GM12878 (cell line): Measurements from ENCODE around the gene CCT6A. TPM values are rescaled to one million over a fixed set of nuclear protein-coding genes. Genes with fewer than 3 reads are reported as not detected.
"Not testable (repeated sequence)": the region's sequence is repeated elsewhere in the genome, so short reads cannot be mapped to it uniquely, and the experiment has no call there.

Experiments used
- ATAC-seq: fragments of 200-7000 bp; cut with Tn5 transposase; 3 replicates; pipeline ENCODE4 v1.9.1; 2020; ENCODE audit warnings: mild to moderate bottlenecking, moderate library complexity
- BruUV-seq: library from RNA; stranded (reverse); fragments of 400-500 nt; replicated peaks from 2 replicates; lab custom pipeline; 2021; lab: Mats Ljungman, UMichigan
- CTCF ChIA-PET: fragments of 300-600 bp; sonication (Branson Sonifier 250); formaldehyde crosslinking; extraction: SDS; loops from one replicate; lab custom pipeline; 2021; ENCODE audit warnings: inconsistent platforms; lab: Yijun Ruan, JAX
- POLR2A ChIA-PET: fragments of 350-600 bp; formaldehyde crosslinking; extraction: SDS; loops from one replicate; lab custom pipeline; 2021; ENCODE audit warnings: inconsistent platforms; lab: Charles Lee
- RAD21 ChIA-PET: fragments of 300-600 bp; sonication (Branson Sonifier 250); formaldehyde crosslinking; loops from one replicate; lab custom pipeline; 2023; ENCODE audit warnings: antibody characterized with exemption; ENCODE audit not compliant: unreplicated experiment; lab: Charles Lee
- SMC1A ChIA-PET: fragments of 300-600 bp; sonication (Branson Sonifier 250); formaldehyde crosslinking; loops from one replicate; lab custom pipeline; 2023; ENCODE audit not compliant: unreplicated experiment, uncharacterized antibody; lab: Charles Lee
- DNase-seq: peaks from one replicate; pipeline ENCODE4 v3.0.0-alpha.2; 2011; ENCODE audit warnings: low read depth, low spot score
- FAIRE-seq: peaks from 3 replicates; lab custom pipeline; 2011; peaks lifted over from hg19 to GRCh38; lab: Jason Lieb, UNC
- H2AFZ ChIP-seq: 2 replicates; pipeline ENCODE4 v1.6.0; 2011; ENCODE audit warnings: low read depth, low read length, control low read depth; ENCODE audit not compliant: control insufficient read depth
- H3K27ac ChIP-seq: 2 replicates; pipeline ENCODE4 v1.5.1; 2011; ENCODE audit warnings: control low read depth; ENCODE audit not compliant: control insufficient read depth, insufficient read depth
- H3K27me3 ChIP-seq, 2 experiments: replicated peaks in 1 of 2; 2 replicates each; pipeline versions ENCODE4 v1.6.0 to v1.6.1; 2011; ENCODE audit warnings: low read length in 1 of 2; ENCODE audit not compliant: control insufficient read depth in 2 of 2, insufficient read depth in 2 of 2
- H3K36me3 ChIP-seq, 2 experiments: 2 replicates each; pipeline ENCODE4 v1.5.1; 2011; ENCODE audit warnings: low read length in 1 of 2; ENCODE audit not compliant: control insufficient read depth in 2 of 2, insufficient read depth in 2 of 2
- H3K4me1 ChIP-seq: 2 replicates; pipeline ENCODE4 v1.6.1; 2011; ENCODE audit warnings: mild to moderate bottlenecking, low read length, moderate library complexity, mixed read lengths; ENCODE audit not compliant: control insufficient read depth, insufficient read depth
- H3K4me2 ChIP-seq: 2 replicates; pipeline ENCODE4 v1.6.0; 2011; ENCODE audit warnings: control low read depth; ENCODE audit not compliant: control insufficient read depth, insufficient read depth
- H3K4me3 ChIP-seq: fragments of 200-600 bp; sonication (generic); 2 replicates; pipeline ENCODE4 v1.5.1; 2016
- H3K79me2 ChIP-seq: 2 replicates; pipeline ENCODE4 v1.6.0; 2011; ENCODE audit warnings: low read length; ENCODE audit not compliant: control insufficient read depth, insufficient read depth
- H3K9ac ChIP-seq: 2 replicates; pipeline ENCODE4 v1.8.0; 2011; ENCODE audit warnings: low read length, control low read depth, mixed read lengths; ENCODE audit not compliant: control insufficient read depth, insufficient read depth
- H3K9me3 ChIP-seq: replicated peaks from 3 replicates; pipeline ENCODE4 v1.5.1; 2011; ENCODE audit warnings: mild to moderate bottlenecking, low read length; ENCODE audit not compliant: control insufficient read depth, insufficient read depth
- H4K20me1 ChIP-seq: 2 replicates; pipeline ENCODE4 v1.6.0; 2011; ENCODE audit not compliant: control insufficient read depth, insufficient read depth
- CBX5 ChIP-seq: sonication (generic); IDR thresholded peaks from 2 replicates; pipeline ENCODE4 v1.6.1; 2016; ENCODE audit warnings: low read depth, moderate library complexity, mild to moderate bottlenecking, inconsistent platforms
- CEBPB ChIP-seq, 2 experiments: fragments of 150-350 bp in 1 of 2; IDR thresholded peaks; 2 replicates each; pipeline ENCODE4 v1.6.1; 2012 to 2014; ENCODE audit warnings: low read depth in 2 of 2, low read length in 2 of 2, borderline replicate concordance in 1 of 2, inconsistent platforms in 1 of 2
- EED ChIP-seq: sonication (generic); IDR thresholded peaks from 2 replicates; pipeline ENCODE4 v1.6.1; 2016; ENCODE audit warnings: antibody characterized with exemption, low read depth
- IKZF1 ChIP-seq: fragments of 450-650 bp; conservative IDR thresholded peaks from 2 replicates; pipeline ENCODE4 v1.6.1; 2017; ENCODE audit warnings: antibody characterized with exemption, mild to moderate bottlenecking
- KLF5 ChIP-seq: fragments of 450-650 bp; IDR thresholded peaks from 2 replicates; pipeline ENCODE4 v1.6.1; 2014; ENCODE audit warnings: mild to moderate bottlenecking; ENCODE audit not compliant: partially characterized antibody
- LARP7 ChIP-seq: fragments of 450-650 bp; IDR thresholded peaks from 2 replicates; pipeline ENCODE4 v1.6.1; 2017; ENCODE audit warnings: mild to moderate bottlenecking
- POLR2A ChIP-seq: IDR thresholded peaks from 2 replicates; pipeline ENCODE4 v1.6.1; 2011; ENCODE audit warnings: low read depth, mild to moderate bottlenecking, low read length
- POLR2AphosphoS5 ChIP-seq: IDR thresholded peaks from 2 replicates; pipeline ENCODE4 v1.6.1; 2011; ENCODE audit warnings: mild to moderate bottlenecking, low read length, inconsistent platforms
- RELB ChIP-seq: fragments of 450-650 bp; IDR thresholded peaks from 2 replicates; pipeline ENCODE4 v1.6.1; 2017; ENCODE audit warnings: low read depth, mild to moderate bottlenecking, moderate library complexity
- RUNX3 ChIP-seq: IDR thresholded peaks from 2 replicates; pipeline ENCODE4 v1.6.1; 2012; ENCODE audit warnings: low read length, inconsistent platforms
- YY1 ChIP-seq: IDR thresholded peaks from 2 replicates; pipeline ENCODE4 v1.6.1; 2011; ENCODE audit warnings: low read depth, mild to moderate bottlenecking, low read length
- WGBS: methylation state at CpG from one replicate; pipeline ENCODE4 v1.1.6; 2016; ENCODE audit warnings: low lambda C conversion rate; ENCODE audit not compliant: insufficient replicate concordance, insufficient coverage; ENCODE audit errors: missing lambda C conversion rate; 5-methylcytosine and 5-hydroxymethylcytosine counted together
- in situ Hi-C: fragments of 300-500 bp; cut with MboI; formaldehyde crosslinking; loops from 9 replicates; pipeline ENCODE4 v1.14.3; 2018; ENCODE audit warnings: mixed read lengths
- intact Hi-C: fragments of 100-400 bp; cut with micrococcal nuclease; formaldehyde crosslinking; loops from one replicate; pipeline ENCODE4 v1.14.2; 2022; ENCODE audit not compliant: unreplicated experiment
- polyA plus RNA-seq, 11 experiments: library from polyadenylated mRNA; depleted of rRNA in 4 of 11; unstranded in 6 of 11; stranded (reverse) in 5 of 11; fragments of >200 nt; fragmentation: Nextera tagmentation in 4 of 11; fragmentation: Illumina TruSeq in 1 of 11; extraction: Ambion mirVana in 4 of 11; extraction: Trizol in 1 of 11; gene quantifications; 1 replicate in 1 of 11; 2 replicates in 10 of 11; pipeline versions ENCODE4 v1.2.1 to v1.2.3, GENCODE V29; 2011 to 2016; ENCODE audit warnings: inconsistent platforms in 2 of 11, missing spikeins in 2 of 11, low read depth in 1 of 11
- total RNA-seq, 4 experiments: library from RNA; depleted of rRNA in 3 of 4; stranded (reverse); fragments of >200 nt in 3 of 4; fragmentation: Illumina TruSeq in 1 of 4; extraction: Trizol in 1 of 4; gene quantifications; 2 replicates each; pipeline versions ENCODE4 v1.2.1 to v1.2.3, GENCODE V29; 2013 to 2021

CCT6A gene
- total and polyA plus RNA-seq, 10 of the 15 experiments (the other 5 are each of a cell fraction or from before 2014, with no cell fraction given): 191 to 480 (median 296) TPM

GRCh38 chr7:56032578-56032977, 19.0 kb upstream of the CCT6A start:
- ChIA-PET POLR2A (interaction anchor here (0.6 kb wide), 1 partner anchor 32 kb away, joined by 3 read pairs; no protein-coding TSS in a partner anchor), SMC1A (interaction anchor here (1.0 kb wide), 1 partner anchor 23 kb away, joined by 3 read pairs; no protein-coding TSS in a partner anchor)
- H3K36me3 ChIP-seq, H3K27me3 ChIP-seq, H2AFZ ChIP-seq, H3K27ac ChIP-seq, CTCF ChIA-PET, DNase-seq, RAD21 ChIA-PET, H3K4me1 ChIP-seq, H3K79me2 ChIP-seq, ATAC-seq, in situ Hi-C loops, FAIRE-seq, BruUV-seq, H3K9me3 ChIP-seq, H4K20me1 ChIP-seq, H3K4me3 ChIP-seq, H3K9ac ChIP-seq: not testable (repeated sequence)
- intact Hi-C loops: loop anchor here (2.0 kb wide), 1 partner anchor 32 kb away; the partner anchor contains the start of gene SUMF2
- H3K4me2 ChIP-seq: peak overlapping the region; percentile 17; the same call in 1 of the 2 replicates
- WGBS: 97% methylated on average over 6 of the region's 7 CpGs

GRCh38 chr7:56033671-56034432, 17.7 kb upstream of the CCT6A start:
- ChIA-PET SMC1A (interaction anchor here (1.3 to 1.4 kb wide), 3 partner anchors 13 to 39 kb away, joined by 4 read pairs; no protein-coding TSS in a partner anchor), CTCF (interaction anchor here (0.7 to 1.6 kb wide), 3 partner anchors 7 to 40 kb away, joined by 3 to 5 read pairs (median 4); partner anchors contain the start of gene PSPH), RAD21 (interaction anchor here (0.6 kb wide), 1 partner anchor 18 kb away, joined by 3 read pairs; the partner anchor contains the start of genes CCT6A and PSPH), POLR2A (interaction anchor here (0.9 kb wide), 1 partner anchor 17 kb away, joined by 6 read pairs; the partner anchor contains the start of genes CCT6A and PSPH)
- Histone ChIP-seq H3K4me2 (peak overlapping the region; percentile 77), H3K79me2 (no peaks in the 10 kb centered on the region; the same call in 1 of the 2 replicates), H3K27me3 (no peaks in the 10 kb centered on the region), H3K9me3 (no peaks in the 10 kb centered on the region), H3K4me1 (no peaks in the 10 kb centered on the region), H3K36me3 (0 out of 4 replicates have a peak, but pooled peaks cover 0 to 3% of the 10 kb centered on the region in 2 experiments), H3K9ac (peak overlapping the region; percentile 70), H4K20me1 (no peaks in the 10 kb centered on the region), H3K4me3 (peak overlapping the region; percentile 68), H2AFZ (peak overlapping the region; percentile 64), H3K27ac (peak overlapping the region; percentile 53)
- in situ Hi-C loops (no loop called here), intact Hi-C loops (loop anchor here (2.0 kb wide), 2 partner anchors 17 to 31 kb away; partner anchors contain the start of genes CCT6A, PSPH and SUMF2)
- ATAC-seq: peak; percentile 97
- BruUV-seq: no TSS peak
- WGBS: under 1% methylated on average over 27 of the region's 27 CpGs
- DNase-seq: peak; percentile 43
- FAIRE-seq: peak; percentile 54
- TF ChIP-seq EED: 0 out of 2 replicates have a peak, but pooled peaks have one; percentile 20
- TF ChIP-seq POLR2AphosphoS5: peak; percentile 47; the same call in 1 of the 2 replicates
- 0 out of 2 replicates have a peak, but pooled peaks have one; percentile 36 for TF ChIP-seq LARP7
- no peak for TF ChIP-seq KLF5
- 0 out of 2 replicates have a peak, but pooled peaks have one; percentile 63 for TF ChIP-seq CBX5
- peak; percentile 43; the same call in 1 of the 2 replicates for TF ChIP-seq IKZF1
- peak; percentile 39; the same call in 1 of the 2 replicates for TF ChIP-seq RELB
- peak in 1 of 2 experiments; percentile 64; a peak in 1 of 4 replicates for TF ChIP-seq CEBPB (IDR thresholded peaks at IDR 0.05; ENCODE audit: borderline replicate concordance in 1 of 2, low read depth in 2 of 2, low read length in 2 of 2)
- TF ChIP-seq RUNX3: 0 out of 2 replicates have a peak, but pooled peaks have one; percentile 49
- TF ChIP-seq POLR2A: peak; percentile 69
- TF ChIP-seq YY1: 0 out of 2 replicates have a peak, but pooled peaks have one; percentile 12
